Activated naive CD8-positive, alpha-beta T cell treated with anti-CD3 and anti-CD28 coated beads for 36 hours (primary cell): Measurements from ENCODE around the gene PALB2. TPM values are rescaled to one million over a fixed set of nuclear protein-coding genes. Genes with fewer than 3 reads are reported as not detected.
"Not testable (repeated sequence)": the region's sequence is repeated elsewhere in the genome, so short reads cannot be mapped to it uniquely, and the experiment has no call there.

ENCODE experiments used
- DNase-seq: peaks from one replicate; pipeline ENCODE4 v3.0.0; 2021
- H3K27ac Mint-ChIP-seq: one replicate; pipeline ENCODE4 v1.8.0; 2022; ENCODE audit warnings: mild to moderate bottlenecking, moderate library complexity, mixed read lengths
- H3K27me3 Mint-ChIP-seq: one replicate; pipeline ENCODE4 v1.8.0; 2022; ENCODE audit warnings: mild to moderate bottlenecking, mixed read lengths
- H3K36me3 Mint-ChIP-seq: one replicate; pipeline ENCODE4 v1.8.0; 2021; ENCODE audit warnings: mild to moderate bottlenecking, mixed read lengths
- H3K4me1 Mint-ChIP-seq: one replicate; pipeline ENCODE4 v1.8.0; 2021; ENCODE audit warnings: mixed read lengths
- H3K4me3 Mint-ChIP-seq: one replicate; pipeline ENCODE4 v1.8.0; 2022; ENCODE audit warnings: mild to moderate bottlenecking, moderate library complexity, mixed read lengths
- H3K9me3 Mint-ChIP-seq: one replicate; pipeline ENCODE4 v1.8.0; 2022; ENCODE audit warnings: mixed read lengths
- total RNA-seq, 2 experiments: library from RNA; stranded (reverse); gene quantifications; one replicate each; pipeline ENCODE4 v1.2.3, GENCODE V29; 2021

Gene PALB2
- total RNA-seq, 2 experiments from 2014 or later: 30.9 to 32.4 TPM

- not testable (repeated sequence) for H3K4me3 Mint-ChIP-seq, H3K9me3 Mint-ChIP-seq, DNase-seq, H3K27ac Mint-ChIP-seq, H3K27me3 Mint-ChIP-seq, H3K36me3 Mint-ChIP-seq, H3K4me1 Mint-ChIP-seq
Measured at GRCh38 chr16:23610905-23611304, 30.2 kb downstream of the PALB2 start.

DNA sequence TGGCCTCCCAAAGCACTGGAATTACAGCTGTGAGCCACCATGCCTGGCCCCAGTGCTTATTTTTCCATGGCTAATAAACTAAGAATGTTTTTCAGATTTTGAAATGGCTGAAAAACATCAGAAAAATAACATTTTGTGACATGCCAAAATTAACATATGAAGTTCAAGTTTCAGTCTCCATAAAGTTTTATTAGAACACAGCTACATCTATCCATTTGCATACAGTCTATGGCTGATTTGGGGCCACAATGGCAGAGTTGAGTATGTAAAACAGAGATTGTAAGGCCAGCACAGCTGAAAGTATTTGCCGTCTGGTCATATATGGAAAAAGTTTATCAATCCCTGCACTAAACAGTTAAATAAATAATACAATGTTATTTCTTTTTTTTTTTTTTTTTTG, 31.2 kb downstream of the PALB2 start:
- H3K4me3 Mint-ChIP-seq: no peak overlapping the region
- H3K9me3 Mint-ChIP-seq: no peaks in the 10 kb centered on the region
- no peaks in the 10 kb centered on the region for H3K4me1 Mint-ChIP-seq
- DNase-seq: no peak
- H3K27me3 Mint-ChIP-seq: no peaks in the 10 kb centered on the region
- no peak overlapping the region for H3K27ac Mint-ChIP-seq
- peaks cover 4% of the 10 kb centered on the region for H3K36me3 Mint-ChIP-seq

DNA sequence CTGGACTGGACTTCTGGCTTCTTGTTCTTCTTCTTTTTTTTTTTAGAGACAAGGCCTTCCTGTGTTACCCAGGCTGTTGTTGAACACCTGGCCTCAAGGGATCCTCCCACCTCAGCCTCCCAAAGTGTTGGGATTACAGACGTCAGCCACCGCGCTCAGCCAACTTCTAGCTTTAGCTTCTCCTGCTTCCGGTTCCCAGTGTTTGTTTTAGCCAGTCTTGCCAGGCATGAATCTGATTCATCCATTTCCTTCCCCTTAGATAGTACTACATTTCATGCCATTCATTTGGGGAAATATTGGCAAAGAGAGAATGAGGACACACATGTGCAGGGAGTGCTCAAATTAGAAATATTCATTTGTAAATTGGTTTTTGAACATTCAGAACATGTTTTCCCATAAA, 32.9 kb downstream of the PALB2 start:
- H3K9me3 Mint-ChIP-seq: no peaks in the 10 kb centered on the region
- H3K4me3 Mint-ChIP-seq: no peak overlapping the region
- DNase-seq: no peak
- H3K4me1 Mint-ChIP-seq: no peaks in the 10 kb centered on the region
- no peak overlapping the region for H3K27ac Mint-ChIP-seq
- H3K36me3 Mint-ChIP-seq: peaks cover 6% of the 10 kb centered on the region
- H3K27me3 Mint-ChIP-seq: no peaks in the 10 kb centered on the region

- Mint-ChIP-seq H3K27ac (no peak overlapping the region), H3K4me1 (no peaks in the 10 kb centered on the region), H3K4me3 (no peak overlapping the region), H3K36me3 (peaks cover 6% of the 10 kb centered on the region), H3K9me3 (no peaks in the 10 kb centered on the region), H3K27me3 (no peaks in the 10 kb centered on the region)
- DNase-seq: no peak
Measured at GRCh38 chr16:23607726-23608125, 33.4 kb downstream of the PALB2 start.

GRCh38 chr16:23597003-23597756, 43.9 kb downstream of the PALB2 start:
- H3K4me3 Mint-ChIP-seq: no peak overlapping the region
- H3K36me3 Mint-ChIP-seq: peaks cover 12% of the 10 kb centered on the region
- peaks cover 11% of the 10 kb centered on the region for H3K4me1 Mint-ChIP-seq
- H3K27me3 Mint-ChIP-seq: no peaks in the 10 kb centered on the region
- DNase-seq: peak; percentile 11
- no peaks in the 10 kb centered on the region for H3K9me3 Mint-ChIP-seq
- peak overlapping the region; percentile 26 for H3K27ac Mint-ChIP-seq

- no peaks in the 10 kb centered on the region for H3K9me3 Mint-ChIP-seq
- peak; percentile 95 for DNase-seq
- peak within 1 kb of the TSS; percentile 78 for H3K27ac Mint-ChIP-seq
Measured at GRCh38 chr16:23595951-23596720, 45.0 kb downstream of the PALB2 start, which contains the start of gene NDUFAB1. TSS of gene NDUFAB1 (minus strand) at chr16:23596316. CDS start at chr16:23596290, 26 bp downstream.

GRCh38 chr16:23595246-23595950, 45.7 kb downstream of the PALB2 start:
- H3K4me1 Mint-ChIP-seq: peaks cover 16% of the 10 kb centered on the region
- no peak for DNase-seq
- no peaks in the 10 kb centered on the region for H3K9me3 Mint-ChIP-seq

More at GRCh38 chr16:23595951-23596720, 45.0 kb downstream of the PALB2 start, which contains the start of gene NDUFAB1:
- no peaks in the 10 kb centered on the region for H3K27me3 Mint-ChIP-seq
- H3K4me3 Mint-ChIP-seq: peak within 1 kb of the TSS; percentile 84
- H3K4me1 Mint-ChIP-seq: peaks cover 16% of the 10 kb centered on the region
- H3K36me3 Mint-ChIP-seq: peaks cover 16% of the 10 kb centered on the region

GRCh38 chr16:23594186-23594585, 46.9 kb downstream of the PALB2 start:
- H3K27me3 Mint-ChIP-seq: no peaks in the 10 kb centered on the region
- H3K4me1 Mint-ChIP-seq: peaks cover 16% of the 10 kb centered on the region
- H3K27ac Mint-ChIP-seq: peak overlapping the region; percentile 25
- no peaks in the 10 kb centered on the region for H3K9me3 Mint-ChIP-seq
- no peak for DNase-seq
- H3K36me3 Mint-ChIP-seq: peaks cover 22% of the 10 kb centered on the region
- H3K4me3 Mint-ChIP-seq: no peak overlapping the region

More at GRCh38 chr16:23595246-23595950, 45.7 kb downstream of the PALB2 start:
- no peaks in the 10 kb centered on the region for H3K27me3 Mint-ChIP-seq
- H3K27ac Mint-ChIP-seq: peak overlapping the region; percentile 74
- peaks cover 19% of the 10 kb centered on the region for H3K36me3 Mint-ChIP-seq
- H3K4me3 Mint-ChIP-seq: peak overlapping the region; percentile 84

GRCh38 chr16:23590181-23590580, 50.9 kb downstream of the PALB2 start:
- Mint-ChIP-seq H3K36me3 (peaks cover 21% of the 10 kb centered on the region), H3K27me3 (no peaks in the 10 kb centered on the region)

GRCh38 chr16:23587726-23588125, 53.4 kb downstream of the PALB2 start:
- Mint-ChIP-seq H3K4me3 (no peak overlapping the region), H3K4me1 (peaks cover 7% of the 10 kb centered on the region), H3K27ac (no peak overlapping the region), H3K27me3 (no peaks in the 10 kb centered on the region), H3K9me3 (no peaks in the 10 kb centered on the region), H3K36me3 (peaks cover 26% of the 10 kb centered on the region)
- DNase-seq: no peak

More at GRCh38 chr16:23590181-23590580, 50.9 kb downstream of the PALB2 start:
- peaks cover 14% of the 10 kb centered on the region for H3K4me1 Mint-ChIP-seq
- H3K9me3 Mint-ChIP-seq: no peaks in the 10 kb centered on the region
- DNase-seq: no peak
- no peak overlapping the region for H3K4me3 Mint-ChIP-seq
- no peak overlapping the region for H3K27ac Mint-ChIP-seq

DNA sequence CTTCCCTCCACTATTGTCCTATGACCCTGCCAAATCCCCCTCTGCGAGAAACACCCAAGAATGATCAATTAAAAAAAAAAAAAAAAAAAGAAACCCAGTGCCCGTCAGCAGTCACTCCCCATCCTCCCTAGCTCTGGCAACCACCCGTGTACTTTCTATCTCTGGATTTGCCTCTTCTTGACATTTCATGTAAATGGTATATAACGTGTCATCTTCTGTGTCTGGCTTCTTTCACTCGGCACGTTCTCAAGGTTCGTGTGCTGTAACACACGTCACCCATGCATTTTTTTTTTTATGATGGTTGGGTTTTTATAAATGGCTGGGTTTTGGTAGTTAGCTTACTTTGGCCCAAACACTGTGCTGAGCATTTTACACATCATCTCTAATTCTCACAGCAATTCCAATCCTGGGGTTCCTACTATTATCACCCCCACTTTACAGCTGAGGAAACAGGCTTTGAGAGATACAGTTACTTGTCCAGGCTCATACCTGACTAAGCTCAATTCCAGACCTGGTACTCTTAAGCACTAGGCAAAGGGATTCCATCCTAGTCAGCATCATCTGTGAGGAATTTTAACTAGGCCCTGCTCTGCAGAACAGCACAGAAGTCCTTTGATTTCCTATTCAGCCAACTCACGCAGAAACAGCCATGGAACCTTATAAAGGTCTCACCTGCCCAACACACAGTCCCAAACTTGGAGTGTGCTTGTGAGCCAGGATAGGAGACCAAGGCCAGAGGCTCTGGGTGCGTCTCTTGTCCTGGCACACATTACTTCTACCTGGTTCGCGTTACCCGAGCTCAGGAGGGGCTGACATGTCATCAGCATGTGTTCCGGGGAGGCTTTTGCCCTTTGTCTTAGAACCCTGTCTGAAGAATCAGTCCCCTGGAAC, 56.7 kb downstream of the PALB2 start:
- no peaks in the 10 kb centered on the region for H3K4me1 Mint-ChIP-seq
- peak overlapping the region; percentile 30 for H3K27ac Mint-ChIP-seq
- no peak overlapping the region for H3K4me3 Mint-ChIP-seq
- H3K9me3 Mint-ChIP-seq: no peaks in the 10 kb centered on the region
- H3K36me3 Mint-ChIP-seq: peaks cover 17% of the 10 kb centered on the region
- H3K27me3 Mint-ChIP-seq: no peaks in the 10 kb centered on the region
- DNase-seq: no peak

GRCh38 chr16:23583271-23583670, 57.8 kb downstream of the PALB2 start:
- H3K4me1 Mint-ChIP-seq, H3K27ac Mint-ChIP-seq, H3K27me3 Mint-ChIP-seq, H3K9me3 Mint-ChIP-seq, DNase-seq, H3K4me3 Mint-ChIP-seq: not testable (repeated sequence)
- peaks cover 20% of the 10 kb centered on the region for H3K36me3 Mint-ChIP-seq

DNA sequence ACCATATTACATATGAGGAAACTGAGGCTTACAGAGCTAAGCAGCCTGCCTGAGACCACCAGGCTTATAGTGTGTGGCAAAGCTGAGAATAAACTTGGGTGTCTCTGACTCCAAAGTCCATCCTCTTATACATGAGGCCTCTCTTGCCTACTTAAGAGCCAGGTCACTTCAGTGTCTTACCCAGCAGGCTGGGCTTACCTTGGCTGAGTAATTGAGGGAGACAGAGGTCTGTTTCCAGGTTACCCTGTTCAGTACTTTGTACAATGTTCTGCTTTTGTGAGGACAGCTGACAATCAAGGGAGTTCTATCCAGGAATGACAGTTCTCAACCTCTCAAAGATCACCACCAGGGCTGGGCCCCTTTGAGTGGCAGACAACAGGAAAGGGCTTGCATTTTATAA, 59.3 kb downstream of the PALB2 start:
- peak overlapping the region; percentile 31 for H3K27ac Mint-ChIP-seq
- no peak overlapping the region for H3K4me3 Mint-ChIP-seq
- no peaks in the 10 kb centered on the region for H3K27me3 Mint-ChIP-seq
- no peaks in the 10 kb centered on the region for H3K4me1 Mint-ChIP-seq
- H3K9me3 Mint-ChIP-seq: no peaks in the 10 kb centered on the region
- H3K36me3 Mint-ChIP-seq: peaks cover 20% of the 10 kb centered on the region
- DNase-seq: no peak

DNA sequence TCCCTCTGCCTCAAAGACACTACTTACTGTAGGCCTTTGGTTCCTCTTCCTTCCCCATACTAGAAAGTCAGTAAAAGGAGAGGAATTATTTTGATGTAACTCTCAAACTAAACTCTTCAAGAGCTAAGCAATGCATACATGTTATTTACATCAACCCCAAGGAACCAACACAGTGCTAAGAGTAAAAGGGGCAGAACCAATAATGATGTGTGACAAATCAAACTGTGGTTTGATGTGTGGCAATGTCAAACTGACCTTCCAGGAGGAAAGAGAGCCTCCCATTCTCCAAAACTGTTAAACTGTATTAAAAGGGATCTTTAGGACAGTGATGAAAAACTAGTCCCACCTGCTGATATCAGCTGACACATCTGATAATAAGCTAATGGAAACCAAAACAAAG, 60.7 kb downstream of the PALB2 start:
- DNase-seq: no peak
- Mint-ChIP-seq H3K4me3 (no peak overlapping the region), H3K27ac (peak overlapping the region; percentile 11), H3K4me1 (no peaks in the 10 kb centered on the region), H3K9me3 (no peaks in the 10 kb centered on the region), H3K36me3 (peaks cover 18% of the 10 kb centered on the region), H3K27me3 (no peaks in the 10 kb centered on the region)
